HG03039 (cell line): ENCODE data around the gene RPL11.
"Not testable (repeated sequence)": the region's sequence is repeated elsewhere in the genome, so short reads cannot be mapped to it uniquely, and the experiment has no call there.

Source experiments
- ATAC-seq: cut with Tn5 transposase; IDR thresholded peaks from one replicate; pipeline ENCODE4 v1.9.1; 2021; ENCODE audit warnings: mild to moderate bottlenecking, moderate library complexity; ENCODE audit not compliant: unreplicated experiment

Gene RPL11

DNA sequence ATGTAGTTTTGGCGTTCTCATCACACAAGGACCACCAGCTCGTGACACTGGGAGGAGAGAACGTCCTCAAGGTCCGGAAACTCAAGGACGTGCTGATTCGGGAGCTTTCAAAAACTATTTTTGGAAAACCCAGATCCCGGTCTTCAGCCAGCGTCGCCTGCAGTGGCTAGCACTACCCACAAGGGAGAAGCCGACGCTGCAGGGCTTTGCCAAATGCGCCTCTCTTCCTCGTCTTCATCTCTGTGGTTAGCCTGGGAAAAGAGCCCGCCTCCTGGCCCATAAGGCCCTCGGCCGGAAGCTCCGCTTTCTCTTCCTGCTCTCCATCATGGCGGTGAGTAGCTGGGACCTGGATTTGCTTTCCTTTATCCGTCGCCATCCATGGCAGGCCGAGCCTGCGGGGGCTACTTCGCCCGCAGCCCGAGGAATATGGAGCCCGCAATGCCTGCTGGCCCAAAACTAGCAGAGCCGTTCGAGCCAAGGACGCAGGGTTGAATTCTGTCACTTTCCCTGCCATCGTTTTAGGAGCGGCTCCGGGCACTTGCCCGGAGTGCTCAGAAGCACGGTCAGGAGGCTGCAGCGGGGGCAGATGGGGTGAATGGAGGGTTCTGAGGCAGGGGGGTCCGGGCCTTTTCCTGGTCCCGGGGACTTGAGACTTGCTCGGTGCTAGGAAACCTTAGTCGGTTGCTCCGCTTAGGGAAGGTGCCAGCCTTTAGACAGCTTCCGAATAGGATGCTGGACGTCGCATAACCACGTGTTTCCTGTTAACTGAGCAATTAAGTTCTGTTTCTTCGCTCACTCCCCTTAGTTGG lies at the start of gene RPL11:
TSS of gene RPL11 (plus strand) at position 308 of the 809 bp plus-strand sequence. CDS start at position 326, 18 bp downstream.
- peak; percentile 86 for ATAC-seq

DNA sequence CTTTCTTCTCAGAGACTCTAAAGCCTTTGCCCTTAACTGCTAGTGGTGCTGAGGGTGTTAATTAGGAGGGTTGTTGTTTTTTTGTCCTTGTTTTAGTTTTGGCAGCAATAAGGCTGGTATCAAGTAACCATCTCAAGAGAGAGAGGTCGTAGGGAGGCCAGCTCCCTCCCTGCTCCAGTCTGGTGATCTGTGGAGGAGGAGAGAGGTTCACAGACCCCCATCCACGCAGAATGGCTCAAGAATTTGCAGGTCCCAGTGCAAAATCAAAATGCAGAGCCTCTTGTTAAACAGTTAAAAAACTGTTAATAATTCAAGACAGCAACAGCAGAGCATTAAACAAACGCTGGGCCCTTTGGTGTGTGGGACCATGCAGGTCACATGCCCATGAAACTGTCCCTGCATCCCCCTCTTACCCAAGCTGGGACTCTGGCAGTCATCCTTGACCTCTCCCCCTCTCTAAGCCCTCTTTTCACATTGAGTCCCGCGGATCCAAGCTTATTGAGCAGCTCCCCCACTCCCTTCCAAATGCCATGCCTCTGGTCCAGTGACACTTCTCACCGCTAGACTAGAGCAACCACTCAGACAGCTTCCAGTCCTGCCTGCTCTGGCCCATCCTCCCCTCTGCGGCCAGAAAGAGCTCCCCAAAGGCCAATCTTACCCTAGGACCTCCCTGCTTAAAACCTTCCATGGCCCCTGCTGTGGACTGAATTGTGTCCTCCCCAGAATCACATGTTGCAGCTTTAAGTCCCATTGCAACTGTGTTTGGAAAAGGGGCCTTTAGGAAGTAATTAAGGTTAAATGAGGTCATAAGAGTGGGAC lies 47.7 kb upstream of the RPL11 start:
- no peak for ATAC-seq

DNA sequence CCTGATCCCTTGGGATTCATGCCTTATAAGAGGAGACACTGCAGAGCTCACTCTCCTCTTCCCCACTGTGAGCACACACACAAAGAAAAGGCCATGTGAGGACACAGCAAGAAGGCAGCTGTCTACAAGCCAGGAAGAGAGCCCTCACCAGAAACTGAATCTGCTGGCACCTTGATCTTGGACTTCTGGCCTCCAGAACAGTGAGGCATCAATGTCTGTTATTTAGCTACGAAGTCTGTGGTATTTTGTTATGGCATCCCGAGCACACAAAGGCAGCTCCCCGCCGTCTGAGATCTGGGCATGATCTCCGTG lies 47.1 kb upstream of the RPL11 start:
- no peak for ATAC-seq

DNA sequence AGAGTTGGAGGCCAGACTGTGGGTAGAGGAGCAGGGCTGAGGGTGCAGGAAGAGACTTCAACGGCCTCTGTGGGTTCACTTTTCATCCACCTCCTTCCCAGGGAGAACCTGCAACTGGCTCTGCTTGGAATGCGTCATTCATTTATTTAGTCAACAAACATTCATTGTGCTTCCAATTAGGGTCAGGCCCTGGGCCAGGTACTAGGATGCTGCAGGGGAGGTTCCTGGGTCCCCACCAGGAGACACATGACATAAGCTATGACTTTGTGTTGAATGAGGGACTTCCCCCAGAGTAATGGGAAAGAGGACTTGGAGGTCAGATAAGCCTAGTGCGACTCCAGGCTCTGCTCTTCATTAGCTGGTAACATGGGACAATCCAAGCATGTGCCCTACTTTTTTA lies 46.3 kb upstream of the RPL11 start:
- no peak for ATAC-seq

DNA sequence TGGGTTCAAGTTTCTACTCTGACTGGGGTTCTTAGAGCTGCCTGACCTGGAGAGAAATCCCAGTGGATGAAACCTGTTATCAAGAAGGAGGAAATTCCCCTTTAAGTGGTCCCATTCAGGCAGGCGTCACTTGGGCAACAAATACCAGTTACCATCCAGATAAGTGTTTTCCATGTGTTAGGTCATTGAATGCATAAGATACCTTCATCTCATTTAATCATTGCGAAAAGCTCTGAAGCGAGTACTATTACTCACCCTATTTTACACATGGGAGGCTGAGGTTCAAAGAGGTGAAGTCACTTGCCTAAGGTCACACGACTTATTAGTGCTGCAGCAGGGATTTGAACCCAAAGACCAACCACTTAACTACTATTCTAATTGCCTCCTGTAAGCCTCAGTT lies 45.5 kb upstream of the RPL11 start:
- no peak for ATAC-seq

DNA sequence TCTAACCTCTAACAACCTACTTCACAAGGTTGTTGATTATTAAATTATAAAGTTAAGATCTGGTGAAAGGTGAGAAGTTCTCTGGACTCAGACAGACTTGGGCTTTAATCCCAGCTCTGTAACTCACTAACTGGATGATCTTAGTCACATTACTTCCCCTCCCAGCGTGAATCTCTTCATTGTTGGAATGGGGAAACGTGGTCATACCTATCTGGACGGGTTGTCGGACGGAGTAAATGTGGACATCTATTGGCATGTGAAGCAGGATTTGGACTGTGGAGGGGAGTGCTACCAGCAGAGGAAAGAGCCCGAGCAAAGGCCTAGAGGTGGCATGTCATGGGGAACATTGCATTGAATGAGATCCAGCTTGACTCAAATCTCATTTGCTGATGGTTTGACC lies 45.1 kb upstream of the RPL11 start:
- no peak for ATAC-seq

DNA sequence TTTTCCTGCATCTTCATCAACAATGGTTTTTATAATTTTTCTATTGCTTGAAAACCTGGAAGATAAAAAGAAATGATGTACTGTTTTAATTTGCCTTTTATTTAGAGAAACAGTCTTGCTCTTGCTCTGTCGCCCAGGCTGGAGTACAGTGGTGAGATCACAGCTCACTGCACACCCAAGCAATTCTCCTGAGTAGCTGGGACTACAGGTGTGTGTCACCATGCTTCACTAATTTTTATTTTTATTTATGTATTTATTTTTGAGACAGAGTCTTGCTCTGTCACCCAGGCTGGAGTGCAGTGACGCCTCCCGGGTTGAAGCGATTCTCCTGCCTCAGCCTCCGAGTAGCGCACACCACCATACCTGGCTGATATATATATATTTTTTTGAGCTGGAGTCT lies 43.0 kb upstream of the RPL11 start:
- ATAC-seq: no peak

DNA sequence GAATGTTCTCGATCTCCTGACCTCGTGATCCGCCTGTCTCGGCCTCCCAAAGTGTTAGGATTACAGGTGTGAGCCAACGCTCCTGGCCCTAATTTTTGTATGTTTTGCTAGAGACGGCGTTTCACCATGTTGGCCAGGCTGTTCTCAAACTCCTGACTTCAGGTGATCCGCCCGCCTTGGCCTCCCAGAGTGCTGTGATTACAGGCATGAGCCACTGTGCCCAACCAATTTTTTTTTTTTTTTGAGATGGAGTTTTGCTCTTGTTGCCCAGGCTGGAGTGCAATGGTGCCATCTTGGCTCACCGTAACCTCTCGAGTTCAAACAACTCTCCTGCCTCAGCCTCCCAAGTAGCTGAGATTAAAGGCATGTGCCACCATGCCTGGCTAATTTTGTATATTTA lies 42.4 kb upstream of the RPL11 start:
- ATAC-seq: not testable (repeated sequence)

DNA sequence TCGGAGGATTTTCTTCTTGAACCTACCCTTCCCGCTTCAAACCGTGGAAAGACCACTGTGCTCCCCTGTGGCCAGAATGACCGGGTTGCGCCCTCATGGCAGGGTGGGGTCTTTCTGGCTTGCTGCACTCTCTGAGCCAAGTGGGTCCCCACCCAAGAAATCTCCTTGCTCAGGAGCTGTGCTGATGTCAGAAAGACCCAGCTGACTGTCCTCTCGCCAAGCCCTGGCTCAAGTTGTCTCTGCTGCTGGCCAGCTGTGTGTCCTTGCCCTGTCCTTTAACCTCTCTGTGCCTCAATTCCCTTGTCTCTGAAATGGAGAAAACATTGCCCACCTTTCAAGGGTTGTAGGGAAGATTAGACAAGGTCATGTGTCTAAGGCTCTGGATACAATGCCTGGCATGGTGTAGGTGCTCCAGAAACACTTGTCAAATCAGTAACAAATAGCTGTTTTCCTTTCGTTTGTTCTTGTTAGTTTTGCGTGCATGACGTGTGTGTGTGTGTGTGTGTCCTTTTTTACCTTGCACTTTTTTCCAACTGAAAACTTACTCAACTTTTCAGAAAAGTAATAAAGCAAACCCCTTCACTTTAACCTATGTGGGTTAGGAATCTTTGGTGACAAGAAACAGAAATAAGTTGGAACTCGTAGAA lies 41.1 kb upstream of the RPL11 start:
- ATAC-seq: no peak

DNA sequence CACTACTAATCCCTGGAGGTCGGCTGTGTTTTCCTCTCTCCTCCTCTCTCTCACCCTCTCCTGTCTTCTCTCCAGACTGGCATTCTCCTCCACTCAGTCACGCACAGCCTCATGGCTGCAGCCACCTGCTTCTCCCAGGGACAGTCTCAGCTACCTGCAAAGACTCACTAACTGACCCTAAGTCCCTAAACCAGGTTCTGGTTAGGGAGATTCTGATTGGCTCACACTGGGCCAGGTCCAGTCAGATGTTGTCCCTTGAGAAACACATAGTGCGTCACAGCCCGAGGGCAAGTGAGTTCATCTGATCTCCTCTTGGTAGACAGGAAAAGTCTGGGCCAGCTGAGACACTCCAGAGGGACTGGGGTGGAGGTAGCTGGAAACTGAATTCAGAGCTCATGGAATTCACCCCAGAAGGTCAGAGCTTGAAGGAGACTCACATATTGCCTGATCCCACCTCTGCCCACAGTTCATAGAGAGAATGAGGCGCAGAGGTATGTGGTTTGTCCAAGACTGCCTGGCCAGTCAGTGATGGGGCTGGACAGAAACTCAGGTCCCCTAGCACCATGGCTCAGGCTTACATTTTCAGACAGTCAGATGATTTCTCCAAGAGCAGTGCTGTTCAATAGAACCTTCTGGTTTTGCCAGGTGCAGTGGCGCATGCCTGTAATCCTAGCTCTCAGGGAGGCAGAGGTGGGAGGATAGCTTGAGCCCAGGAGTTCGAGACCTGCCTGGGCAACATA lies 40.4 kb upstream of the RPL11 start:
- ATAC-seq: no peak

DNA sequence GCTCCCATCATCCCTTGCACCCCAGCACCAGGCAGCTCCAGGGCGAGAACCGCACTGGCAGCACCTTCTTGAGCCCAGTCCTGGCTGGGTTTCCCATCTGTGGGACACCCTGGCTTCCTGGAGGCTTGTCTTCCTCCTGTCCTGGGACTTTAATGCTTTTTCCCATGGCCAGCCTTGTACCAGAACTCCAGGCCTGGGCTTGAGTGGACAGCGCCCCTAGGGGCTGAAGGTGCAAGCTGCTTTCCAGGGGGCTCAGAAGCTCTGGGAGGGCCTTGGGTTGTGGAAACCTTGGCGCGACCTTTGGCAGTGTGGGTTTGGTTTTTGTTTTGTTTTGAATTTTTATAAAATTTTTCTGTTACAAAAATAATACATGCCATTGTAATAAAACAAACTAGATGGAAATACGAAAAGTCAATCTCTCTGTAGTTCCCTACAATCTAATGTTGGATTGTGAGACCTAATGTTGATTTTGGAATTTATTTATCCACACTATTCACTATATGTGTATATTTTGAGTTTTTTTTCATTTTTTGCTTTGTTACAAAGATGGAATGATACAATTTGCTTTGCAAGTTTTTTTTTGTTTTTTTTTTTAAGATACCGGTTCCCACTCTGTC lies 33.8 kb upstream of the RPL11 start:
- ATAC-seq: no peak

DNA sequence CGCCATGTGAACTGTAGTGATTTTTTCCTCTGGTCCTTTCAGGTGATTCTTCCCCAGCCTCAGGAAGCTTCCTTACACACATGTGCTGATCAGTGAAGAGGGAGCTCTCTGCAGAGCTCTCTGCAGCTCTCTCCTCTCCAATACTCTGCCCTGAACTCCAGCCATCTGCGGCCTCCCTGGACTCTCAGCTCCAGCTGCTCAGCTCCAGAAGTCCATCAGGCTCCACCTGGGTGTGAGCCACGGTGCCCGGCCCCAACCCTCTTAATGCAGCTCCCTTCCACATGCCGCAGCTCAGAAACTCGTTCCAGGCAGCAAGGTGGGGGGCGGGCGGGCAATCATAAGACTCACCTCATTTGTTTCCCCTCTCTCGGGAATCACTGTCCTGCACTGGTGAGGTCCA lies 30.9 kb upstream of the RPL11 start:
- ATAC-seq: no peak

DNA sequence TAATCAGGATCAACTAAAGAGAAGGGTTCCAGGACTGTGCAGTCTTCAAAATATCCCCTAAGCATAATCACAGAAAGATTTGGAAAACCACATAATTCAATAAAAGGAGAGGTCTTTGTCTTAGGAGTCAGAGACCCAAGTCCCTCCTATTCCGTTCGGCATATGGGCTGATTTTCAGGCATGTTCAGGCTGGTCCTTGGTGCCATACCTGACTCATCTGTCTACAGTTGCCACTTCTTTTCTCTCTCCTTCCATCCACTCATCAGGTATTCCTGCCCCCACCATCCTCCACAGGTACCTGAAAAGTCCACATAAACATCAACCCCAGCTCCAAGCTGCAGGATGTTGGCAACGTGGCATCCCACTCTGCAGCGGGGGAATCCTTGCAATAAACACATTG lies 29.7 kb upstream of the RPL11 start:
- ATAC-seq: no peak

DNA sequence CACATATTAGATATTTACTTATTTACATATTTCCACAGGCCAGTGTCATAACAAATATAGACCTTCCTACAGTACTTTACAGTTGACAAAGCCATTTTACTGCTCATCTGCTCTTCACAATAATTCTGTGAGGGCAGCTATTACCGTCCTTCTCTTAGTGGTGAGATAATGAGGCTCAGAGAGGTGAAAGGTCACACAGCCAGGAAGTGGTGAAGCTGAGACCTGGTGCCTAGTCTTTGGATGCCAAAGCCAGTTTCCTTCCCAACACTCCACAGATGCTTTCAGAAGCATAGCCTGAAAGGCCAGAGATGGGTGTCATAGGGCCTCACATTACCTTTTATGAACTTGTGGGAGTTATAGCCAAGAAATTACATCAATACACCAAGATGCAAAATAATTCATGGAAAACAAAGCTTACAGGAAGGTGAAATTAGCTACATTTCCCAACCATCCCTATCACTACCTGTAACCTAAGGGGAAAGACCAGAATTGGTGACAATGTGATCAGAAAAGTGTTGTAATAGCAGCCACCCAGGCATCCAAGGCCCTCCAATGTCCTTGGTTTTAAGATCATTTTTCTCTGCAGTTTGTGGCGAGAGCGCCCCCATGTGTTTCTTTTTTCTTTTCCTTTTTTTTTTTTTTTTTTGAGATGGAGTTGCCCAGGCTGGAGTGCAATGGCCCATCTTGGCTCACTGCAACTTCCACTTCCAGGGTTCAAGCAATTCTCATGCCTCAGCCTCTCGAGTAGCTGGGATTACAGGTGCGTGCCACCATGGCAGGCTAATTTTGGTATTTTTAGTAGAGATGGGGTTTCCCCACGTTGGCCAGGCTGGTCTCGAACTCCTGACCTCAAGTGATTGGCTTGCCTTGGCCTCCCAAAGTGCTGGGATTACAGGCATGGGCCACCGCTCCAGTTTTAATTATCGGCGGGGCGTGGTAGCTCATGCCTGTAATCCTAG lies 26.5 kb upstream of the RPL11 start:
- ATAC-seq: no peak

DNA sequence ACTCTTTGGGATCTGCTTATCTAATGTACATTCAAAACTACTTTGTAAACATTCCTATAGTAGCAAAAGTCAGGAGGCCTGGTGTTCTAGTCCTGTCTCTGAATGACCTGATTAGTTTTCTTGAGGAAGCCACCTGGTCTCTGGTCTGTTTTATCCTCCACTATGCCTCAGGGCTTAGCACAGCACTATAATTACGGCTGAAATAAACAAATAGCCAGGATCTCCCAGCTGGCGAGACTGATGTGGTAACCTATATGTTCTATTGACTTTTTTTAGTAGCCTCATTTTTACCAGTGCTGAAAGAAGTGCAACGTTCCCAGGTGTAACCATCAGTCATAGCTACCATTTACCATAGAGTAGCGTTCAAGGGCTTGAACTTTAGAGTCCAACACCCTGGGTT lies 24.2 kb upstream of the RPL11 start:
- no peak for ATAC-seq

DNA sequence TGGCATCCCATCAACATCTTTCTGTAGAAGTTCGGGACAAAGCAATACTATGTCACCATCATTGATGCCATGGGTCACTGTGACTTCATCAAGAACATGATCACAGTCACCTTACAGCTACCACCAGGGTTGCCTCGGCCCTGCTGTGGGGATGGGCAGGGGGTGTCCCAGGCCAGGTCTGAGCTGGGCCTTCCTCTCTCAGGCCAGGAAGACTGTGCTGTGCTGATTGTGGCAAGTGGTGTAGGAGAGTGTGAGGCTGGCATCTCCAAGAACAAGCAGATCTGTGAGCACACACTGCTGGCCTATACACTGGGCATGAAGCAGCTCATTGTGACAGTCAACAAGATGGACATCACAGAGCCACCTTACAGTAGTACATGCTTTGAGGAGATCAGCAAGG lies 20.9 kb upstream of the RPL11 start:
- ATAC-seq: no peak

DNA sequence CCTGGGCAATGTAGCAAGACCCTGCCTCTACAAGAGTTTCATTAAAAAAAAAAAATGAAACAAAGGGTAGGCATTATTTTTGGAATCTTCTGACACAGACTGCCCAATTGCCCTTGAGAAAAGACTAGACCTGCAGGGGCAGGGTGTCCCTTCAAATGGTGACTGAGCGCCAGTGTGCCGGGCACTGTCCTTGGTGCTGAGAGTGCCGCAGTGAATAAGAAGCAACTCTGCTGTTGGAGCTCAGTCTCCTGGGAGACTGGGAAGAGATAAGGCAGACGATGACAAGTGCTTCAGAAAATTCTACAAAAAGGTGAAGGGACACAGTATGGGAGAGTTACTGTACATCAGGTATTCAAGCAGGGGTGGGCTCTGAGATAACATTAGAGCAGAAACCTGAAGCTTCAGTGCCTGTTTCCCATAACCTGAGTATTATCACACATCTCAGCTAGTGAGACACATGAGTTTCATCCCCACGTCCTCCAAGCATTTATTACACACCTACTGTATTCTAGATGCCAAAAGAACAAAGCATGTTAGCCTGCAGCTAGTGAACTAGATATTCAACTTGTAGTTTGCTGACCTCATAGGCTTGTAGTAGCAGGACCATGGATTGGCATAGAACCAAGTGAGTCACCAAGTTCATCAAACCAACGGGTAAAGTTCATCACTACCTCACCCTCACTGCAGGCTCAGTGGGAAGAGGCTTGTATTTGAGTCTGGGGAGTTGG lies 18.4 kb upstream of the RPL11 start:
- ATAC-seq: no peak

DNA sequence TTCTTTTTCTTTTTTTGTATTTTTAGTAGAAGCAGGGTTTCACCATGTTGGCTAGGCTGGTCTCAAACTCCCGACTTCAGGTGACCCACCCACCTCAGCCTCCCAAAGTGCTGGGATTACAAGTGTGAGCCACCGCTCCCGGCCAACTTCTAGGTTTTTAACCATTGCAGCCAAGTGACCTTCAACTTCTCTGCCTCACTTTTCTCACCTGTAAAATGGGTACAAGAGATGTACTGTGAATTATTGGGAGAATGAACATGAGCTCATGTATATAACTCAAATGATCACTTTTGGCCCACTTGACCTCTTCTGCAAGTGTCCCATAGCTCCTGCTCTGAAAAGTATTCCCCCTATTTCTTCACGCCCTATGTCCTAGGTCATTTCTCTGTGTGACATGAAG lies 11.8 kb upstream of the RPL11 start:
- no peak for ATAC-seq

DNA sequence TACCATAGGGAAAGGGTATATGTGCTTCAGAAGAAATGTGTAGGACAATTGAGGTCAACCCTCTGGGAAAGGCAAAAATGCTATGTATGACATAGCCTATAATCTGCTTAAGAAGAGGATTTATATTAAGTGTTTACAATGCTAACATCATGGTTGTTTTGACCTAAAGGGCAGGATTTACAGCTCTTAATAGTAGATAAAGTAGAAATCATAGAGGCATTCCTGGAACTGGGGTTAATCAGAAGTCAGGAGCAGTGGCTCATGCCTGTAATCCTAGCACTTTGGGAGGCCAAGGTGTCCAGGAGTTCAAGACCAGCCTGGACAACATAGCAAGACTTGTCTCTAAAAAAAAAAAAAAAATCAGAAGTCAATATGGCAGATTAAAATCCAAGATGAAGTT lies 8.7 kb upstream of the RPL11 start:
- ATAC-seq: no peak
